Measurements from ENCODE around the gene ANKRD17.

DNA sequence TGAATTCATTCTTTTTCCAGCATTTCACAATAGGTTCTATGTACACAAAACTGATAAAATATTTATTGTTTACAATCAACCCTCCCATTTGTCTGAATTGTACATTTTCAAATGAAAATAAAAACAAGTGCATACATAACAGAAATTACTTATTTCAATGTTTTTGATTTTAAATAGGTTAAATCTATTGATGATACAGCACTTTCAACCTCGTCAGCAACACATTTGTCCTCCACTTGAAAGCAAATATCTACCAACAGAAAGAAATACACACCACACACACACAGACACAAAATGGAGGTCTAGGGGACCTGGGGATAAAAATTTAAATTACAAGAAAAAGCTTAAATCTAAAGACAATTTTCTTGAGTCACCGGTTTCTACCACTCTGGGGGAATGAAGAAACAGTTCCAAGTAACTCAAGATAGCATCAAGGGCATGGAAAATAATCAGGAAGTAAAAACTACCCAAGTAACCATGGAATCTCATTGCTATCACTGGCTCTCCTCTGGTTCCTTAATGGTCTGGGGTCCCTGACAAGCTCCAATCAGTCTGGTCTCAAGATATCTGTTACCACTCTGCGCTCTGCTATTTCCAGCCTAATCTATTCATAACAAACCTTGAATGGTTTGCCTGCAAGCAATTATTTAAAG is 27.6 kb downstream of the ANKRD17 start:
- TF ChIP-seq EZH2phosphoT487 (IDR thresholded peaks at IDR 0.05; ENCODE audit: borderline replicate concordance) (no peak), EZH2 (IDR thresholded peaks at IDR 0.05) (no peak), POLR2A (IDR thresholded peaks at IDR 0.05; ENCODE audit: borderline replicate concordance, extremely low read depth, insufficient read depth, insufficient read length) (no peak), ZFX (IDR thresholded peaks at IDR 0.05) (no peak), RAD21 (IDR thresholded peaks at IDR 0.05; ENCODE audit: low read depth) (no peak), YY1 (IDR thresholded peaks at IDR 0.05; ENCODE audit: extremely low read depth, insufficient replicate concordance, low read depth, low read length) (no peak), TCF7L2 (IDR thresholded peaks at IDR 0.05; ENCODE audit: borderline replicate concordance, extremely low read depth, insufficient read depth, insufficient read length) (no peak), ATF3 (IDR thresholded peaks at IDR 0.05) (no peak), JUND (IDR thresholded peaks at IDR 0.05) (no peak), REST (IDR thresholded peaks at IDR 0.05; ENCODE audit: low read depth) (no peak)
- TF ChIP-seq, protein P1, sequence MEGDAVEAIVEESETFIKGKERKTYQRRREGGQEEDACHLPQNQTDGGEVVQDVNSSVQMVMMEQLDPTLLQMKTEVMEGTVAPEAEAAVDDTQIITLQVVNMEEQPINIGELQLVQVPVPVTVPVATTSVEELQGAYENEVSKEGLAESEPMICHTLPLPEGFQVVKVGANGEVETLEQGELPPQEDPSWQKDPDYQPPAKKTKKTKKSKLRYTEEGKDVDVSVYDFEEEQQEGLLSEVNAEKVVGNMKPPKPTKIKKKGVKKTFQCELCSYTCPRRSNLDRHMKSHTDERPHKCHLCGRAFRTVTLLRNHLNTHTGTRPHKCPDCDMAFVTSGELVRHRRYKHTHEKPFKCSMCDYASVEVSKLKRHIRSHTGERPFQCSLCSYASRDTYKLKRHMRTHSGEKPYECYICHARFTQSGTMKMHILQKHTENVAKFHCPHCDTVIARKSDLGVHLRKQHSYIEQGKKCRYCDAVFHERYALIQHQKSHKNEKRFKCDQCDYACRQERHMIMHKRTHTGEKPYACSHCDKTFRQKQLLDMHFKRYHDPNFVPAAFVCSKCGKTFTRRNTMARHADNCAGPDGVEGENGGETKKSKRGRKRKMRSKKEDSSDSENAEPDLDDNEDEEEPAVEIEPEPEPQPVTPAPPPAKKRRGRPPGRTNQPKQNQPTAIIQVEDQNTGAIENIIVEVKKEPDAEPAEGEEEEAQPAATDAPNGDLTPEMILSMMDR (IDR thresholded peaks at IDR 0.05 in 2 of 3, conservative IDR thresholded peaks at IDR 0.05 in 1 of 3; ENCODE audit: borderline replicate concordance in 1 of 3, insufficient read depth in 1 of 3, low read depth in 2 of 3, low read length in 2 of 3), result no peak
